Keratinocyte (primary cell): ENCODE measurements around the gene KRTAP10-8.

Experiments
- CTCF ChIP-seq, 3 experiments: IDR thresholded peaks in 1 of 3; conservative IDR thresholded peaks in 1 of 3; optimal IDR thresholded peaks in 1 of 3; 2 replicates in 2 of 3; 3 replicates in 1 of 3; pipeline versions ENCODE3 to v1.5.1; 2011; ENCODE audit warnings: low read length in 3 of 3, mild to moderate bottlenecking in 3 of 3, moderate library complexity in 2 of 3, control low read depth in 1 of 3, inconsistent platforms in 1 of 3; ENCODE audit not compliant: insufficient read depth in 2 of 3; ENCODE audit errors: extremely low read depth in 1 of 3
- EZH2 ChIP-seq: IDR thresholded peaks from one replicate; pipeline ENCODE4 v1.6.1; 2012; ENCODE audit warnings: inconsistent platforms, mild to moderate bottlenecking, low read length, moderate library complexity

DNA sequence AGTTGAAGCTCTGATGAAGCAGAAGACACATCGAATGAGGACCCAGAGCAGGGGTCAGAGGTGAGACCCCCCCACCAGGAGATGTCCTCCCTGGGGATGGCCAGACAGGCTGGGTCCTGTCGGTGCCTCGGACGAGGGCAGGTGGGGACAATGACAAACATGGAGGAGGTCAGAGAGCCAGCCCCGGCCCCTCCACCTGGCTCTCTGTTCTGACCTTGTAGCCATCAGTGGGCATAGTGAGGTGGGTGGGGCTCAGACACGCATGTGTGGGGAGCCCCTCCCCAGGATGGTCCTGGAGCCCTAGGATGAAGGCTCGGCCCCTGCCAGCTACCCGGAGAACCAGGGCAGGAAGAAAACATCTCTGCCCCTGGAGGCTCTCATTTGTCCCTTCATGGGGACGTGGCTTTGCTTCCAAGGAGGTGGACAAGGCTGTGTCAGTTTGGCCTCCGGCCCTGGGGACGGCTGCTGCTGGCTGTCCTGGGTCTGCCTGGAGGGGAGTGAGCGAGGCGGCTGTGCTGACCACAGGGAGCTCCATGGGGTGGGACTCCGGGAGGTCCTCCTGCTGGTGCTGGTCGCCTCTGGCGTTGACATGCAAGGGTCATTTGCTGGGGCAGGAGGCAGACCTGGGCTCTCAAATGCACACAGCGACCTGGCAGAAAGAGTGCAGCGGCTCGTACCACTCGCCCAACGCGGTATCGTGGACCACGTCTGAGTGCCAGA, 22.1 kb upstream of the KRTAP10-8 start:
- TF ChIP-seq CTCF (optimal IDR thresholded peaks at IDR 0.05 in 1 of 3, IDR thresholded peaks at IDR 0.05 in 1 of 3, conservative IDR thresholded peaks at IDR 0.05 in 1 of 3; ENCODE audit: extremely low read depth in 1 of 3, insufficient read depth in 2 of 3, low read length in 3 of 3) (no peak), EZH2 (no peak)
